ENCODE results near the gene ESPN.
A peak's percentile ranks its signal among the peaks of the same experiment; 100 is the strongest.

ESPN gene

GRCh38 chr1:6408023-6408422 lies 16.6 kb upstream of the ESPN start:
- no peak for DNase-seq (ENCODE audit: low read depth in 2 of 2)

- DNase-seq (ENCODE audit: low read depth in 2 of 2) = no peak
These were observed 15.5 kb upstream of the ESPN start for GRCh38 chr1:6409053-6409452.

- DNase-seq (ENCODE audit: low read depth in 2 of 2) = no peak
These were observed 14.8 kb upstream of the ESPN start for GRCh38 chr1:6409733-6410132.

GRCh38 chr1:6410248-6410893 lies 14.2 kb upstream of the ESPN start:
- no peak for DNase-seq (ENCODE audit: low read depth in 2 of 2)

GRCh38 chr1:6412896-6413295 lies 11.7 kb upstream of the ESPN start:
- no peak for DNase-seq (ENCODE audit: low read depth in 2 of 2)

- DNase-seq (ENCODE audit: low read depth in 2 of 2) = no peak
These were observed 10.1 kb upstream of the ESPN start for GRCh38 chr1:6414443-6414844.

GRCh38 chr1:6414881-6415626 lies 9.5 kb upstream of the ESPN start:
- no peak for DNase-seq (ENCODE audit: low read depth in 2 of 2)

- no peak for DNase-seq (ENCODE audit: low read depth in 2 of 2)
These were observed 8.3 kb upstream of the ESPN start for GRCh38 chr1:6416295-6416656.

GRCh38 chr1:6416906-6417305 lies 7.7 kb upstream of the ESPN start:
- no peak for DNase-seq (ENCODE audit: low read depth in 2 of 2)

- no peak for DNase-seq (ENCODE audit: low read depth in 2 of 2)
These were observed 6.5 kb upstream of the ESPN start for GRCh38 chr1:6417961-6418667.

GRCh38 chr1:6418668-6419396 lies 5.7 kb upstream of the ESPN start:
- DNase-seq (ENCODE audit: low read depth in 2 of 2) = no peak

- no peak for DNase-seq (ENCODE audit: low read depth in 2 of 2)
These were observed 5.2 kb upstream of the ESPN start for GRCh38 chr1:6419397-6419803.

GRCh38 chr1:6419804-6420453 lies 4.6 kb upstream of the ESPN start, which contains the start of gene HES2:
Gene HES2 (minus strand): TSS chr1:6419919. CDS start chr1:6419820, 99 bp downstream.
- DNase-seq (ENCODE audit: low read depth in 2 of 2) = no peak

GRCh38 chr1:6420454-6421042 lies 4.0 kb upstream of the ESPN start:
- no peak for DNase-seq (ENCODE audit: low read depth in 2 of 2)

- no peak for DNase-seq (ENCODE audit: low read depth in 2 of 2)
These were observed 3.3 kb upstream of the ESPN start for GRCh38 chr1:6421266-6421665.

- DNase-seq (ENCODE audit: low read depth in 2 of 2) = peak; percentile 53 to 57
These were observed 1.1 kb upstream of the ESPN start for GRCh38 chr1:6423321-6423999.

- DNase-seq (ENCODE audit: low read depth in 2 of 2) = no peak
These were observed 493 bp upstream of the ESPN start for GRCh38 chr1:6424000-6424565.

- DNase-seq (ENCODE audit: low read depth in 2 of 2) = no peak
These were observed 1.1 kb downstream of the ESPN start for GRCh38 chr1:6425658-6426057.

- DNase-seq (ENCODE audit: low read depth in 2 of 2) = no peak
These were observed 1.8 kb downstream of the ESPN start for GRCh38 chr1:6426277-6426971.

GRCh38 chr1:6426972-6427350 lies 2.4 kb downstream of the ESPN start:
- no peak for DNase-seq (ENCODE audit: low read depth in 2 of 2)
